NCI-H128 (cell line): ENCODE measurements around the gene TLR2.

Experiments
- DNase-seq: peaks from one replicate; lab custom pipeline; 2025; ENCODE audit not compliant: unreplicated experiment; lab: John Stamatoyannopoulos, UW

The TLR2 gene, protein sequence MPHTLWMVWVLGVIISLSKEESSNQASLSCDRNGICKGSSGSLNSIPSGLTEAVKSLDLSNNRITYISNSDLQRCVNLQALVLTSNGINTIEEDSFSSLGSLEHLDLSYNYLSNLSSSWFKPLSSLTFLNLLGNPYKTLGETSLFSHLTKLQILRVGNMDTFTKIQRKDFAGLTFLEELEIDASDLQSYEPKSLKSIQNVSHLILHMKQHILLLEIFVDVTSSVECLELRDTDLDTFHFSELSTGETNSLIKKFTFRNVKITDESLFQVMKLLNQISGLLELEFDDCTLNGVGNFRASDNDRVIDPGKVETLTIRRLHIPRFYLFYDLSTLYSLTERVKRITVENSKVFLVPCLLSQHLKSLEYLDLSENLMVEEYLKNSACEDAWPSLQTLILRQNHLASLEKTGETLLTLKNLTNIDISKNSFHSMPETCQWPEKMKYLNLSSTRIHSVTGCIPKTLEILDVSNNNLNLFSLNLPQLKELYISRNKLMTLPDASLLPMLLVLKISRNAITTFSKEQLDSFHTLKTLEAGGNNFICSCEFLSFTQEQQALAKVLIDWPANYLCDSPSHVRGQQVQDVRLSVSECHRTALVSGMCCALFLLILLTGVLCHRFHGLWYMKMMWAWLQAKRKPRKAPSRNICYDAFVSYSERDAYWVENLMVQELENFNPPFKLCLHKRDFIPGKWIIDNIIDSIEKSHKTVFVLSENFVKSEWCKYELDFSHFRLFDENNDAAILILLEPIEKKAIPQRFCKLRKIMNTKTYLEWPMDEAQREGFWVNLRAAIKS

DNA sequence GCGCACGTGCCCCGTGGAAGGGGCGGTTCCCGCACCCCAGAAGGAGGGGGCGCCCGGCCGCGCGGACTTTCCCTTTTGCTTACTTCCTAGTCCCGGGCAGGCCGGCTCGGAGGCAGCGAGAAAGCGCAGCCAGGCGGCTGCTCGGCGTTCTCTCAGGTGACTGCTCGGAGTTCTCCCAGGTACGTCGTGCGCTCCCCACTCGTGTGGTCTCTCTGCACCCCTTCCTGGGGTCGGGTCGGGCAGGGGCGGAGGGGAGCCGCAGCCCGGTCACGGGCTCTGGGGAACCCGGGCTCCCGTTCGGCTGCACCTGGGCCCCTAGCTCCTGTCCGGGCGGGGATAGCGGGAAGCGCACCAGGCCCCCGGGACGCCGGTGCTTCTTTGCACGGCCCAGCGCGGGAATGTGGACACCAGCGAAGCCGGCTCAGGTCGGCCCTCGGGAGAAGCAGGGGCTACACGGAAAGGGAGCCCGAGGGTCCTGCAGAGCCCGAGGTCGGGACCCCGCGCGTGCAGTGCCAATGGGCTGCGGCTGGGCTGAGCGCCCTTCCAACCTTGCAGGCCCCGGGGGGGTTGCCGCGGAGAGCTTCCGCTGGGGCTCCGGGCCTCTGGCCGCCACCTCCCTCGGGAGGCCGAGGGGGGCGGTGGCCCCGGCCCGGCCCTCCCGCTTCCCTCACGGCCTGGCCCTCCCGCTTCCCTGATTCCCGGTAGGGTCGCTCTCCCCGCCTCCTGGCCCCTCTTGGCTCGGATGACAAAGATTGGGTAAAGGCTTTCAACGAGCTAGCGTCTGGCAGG, at the start of gene TLR2:
TSS of gene TLR2 (plus strand) at position 99 of the 789 bp plus-strand sequence. CDS start 18,628 bp downstream, outside the sequence.
- DNase-seq: no peak

DNA sequence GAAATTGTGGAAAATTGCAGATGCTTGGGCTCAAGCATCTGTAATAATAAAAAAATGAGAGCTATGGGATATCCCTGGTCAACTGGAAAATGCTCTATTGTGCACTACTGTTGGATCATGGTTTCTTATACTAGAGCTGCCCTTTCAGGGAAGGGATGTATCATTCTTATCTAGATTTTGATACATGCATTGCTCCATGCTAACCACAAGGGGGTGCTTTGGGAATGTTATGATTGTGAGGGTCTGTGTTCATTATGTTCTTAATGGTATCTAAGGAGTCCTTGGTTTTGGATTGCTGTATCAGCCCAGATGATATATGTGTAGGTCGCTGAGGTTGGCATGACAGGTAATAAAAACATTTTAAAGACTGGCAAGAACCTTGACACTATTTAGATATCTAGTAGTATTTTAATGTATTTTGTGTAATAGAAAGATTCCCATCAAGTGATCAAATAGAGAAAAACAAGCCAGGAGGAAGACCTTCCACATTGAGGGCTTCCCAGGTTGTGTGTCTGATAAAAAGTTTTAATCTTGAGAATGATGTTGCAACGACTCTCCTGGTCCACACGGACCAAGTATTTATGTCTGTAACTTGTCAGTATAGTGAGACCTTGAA, 49.2 kb upstream of the TLR2 start:
- no peak for DNase-seq

DNA sequence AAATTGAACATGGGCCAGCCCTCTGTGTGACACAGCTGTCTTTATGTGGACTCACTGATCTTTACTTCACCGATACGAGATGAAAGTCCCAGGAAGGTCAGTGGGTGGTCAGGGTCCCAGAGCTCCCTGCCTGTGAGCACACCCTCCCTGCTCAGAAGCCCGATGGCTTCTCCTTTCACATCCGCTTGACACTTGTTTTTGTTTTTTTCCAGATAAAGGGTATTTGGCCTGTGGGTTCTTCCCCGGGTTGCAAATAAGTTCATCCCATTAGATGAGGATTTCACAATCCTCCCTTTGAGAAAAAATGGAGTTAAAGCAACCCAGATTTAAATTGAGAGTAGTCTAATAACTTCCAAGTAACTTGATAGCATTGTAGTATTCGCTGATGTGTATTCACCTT, 48.2 kb upstream of the TLR2 start:
- no peak for DNase-seq

DNA sequence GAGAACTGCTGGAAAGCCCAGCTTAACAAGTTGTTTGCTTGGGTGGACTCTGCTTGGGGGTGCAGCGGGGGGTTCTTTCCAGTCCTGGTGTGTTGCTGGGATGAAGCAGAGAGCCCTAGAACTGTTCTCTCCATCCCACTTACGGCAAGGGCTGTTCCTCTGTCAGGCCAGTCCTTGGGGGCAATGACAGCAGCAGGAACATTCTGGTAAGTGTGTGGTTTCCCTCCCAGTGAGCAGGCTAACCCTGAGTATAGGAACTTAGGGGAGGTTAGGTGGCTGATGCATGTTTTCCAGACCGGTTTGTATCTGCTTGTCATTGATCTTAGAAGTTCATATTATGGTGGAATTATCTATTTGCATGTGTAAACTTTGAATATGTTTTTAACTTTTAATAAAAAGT, 46.9 kb upstream of the TLR2 start:
- no peak for DNase-seq

DNA sequence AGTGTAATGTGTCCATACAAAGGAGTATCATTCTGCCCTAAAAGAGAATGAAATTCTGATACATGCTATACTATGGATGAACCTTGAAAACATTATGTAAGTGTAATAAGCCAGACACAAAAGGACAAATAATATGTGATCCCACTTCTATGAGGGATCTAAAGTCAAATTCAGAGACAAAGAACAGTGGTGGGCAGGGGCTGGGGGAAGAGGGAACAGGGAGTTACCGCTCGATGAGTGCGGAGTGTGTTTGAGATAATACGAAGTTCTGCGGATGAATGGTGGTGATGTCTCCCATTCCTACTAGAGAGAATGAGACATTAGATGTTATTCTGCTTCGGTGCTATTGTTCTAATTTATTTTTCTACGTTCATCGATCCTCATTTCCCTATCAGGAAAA, 46.1 kb upstream of the TLR2 start:
- no peak for DNase-seq

DNA sequence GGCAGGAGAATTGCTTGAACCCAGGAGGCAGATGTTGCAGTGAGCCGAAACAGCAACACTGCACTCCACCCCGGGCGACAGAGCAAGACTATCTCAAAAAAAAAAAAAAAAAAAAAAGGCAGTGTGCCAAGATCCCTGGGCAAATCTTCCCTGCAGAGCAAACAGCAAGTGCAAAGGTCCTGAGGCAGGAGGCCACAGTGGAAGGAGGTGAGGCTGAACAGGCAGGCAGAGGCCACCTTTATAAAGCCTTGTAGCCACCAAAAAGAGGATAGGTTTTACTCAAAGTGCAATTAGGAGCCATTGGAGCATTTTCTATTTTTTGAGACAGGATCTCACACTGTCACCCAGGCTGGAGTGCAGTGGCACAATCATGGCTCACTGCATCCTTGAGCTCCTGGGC, 45.1 kb upstream of the TLR2 start:
- DNase-seq: no peak

DNA sequence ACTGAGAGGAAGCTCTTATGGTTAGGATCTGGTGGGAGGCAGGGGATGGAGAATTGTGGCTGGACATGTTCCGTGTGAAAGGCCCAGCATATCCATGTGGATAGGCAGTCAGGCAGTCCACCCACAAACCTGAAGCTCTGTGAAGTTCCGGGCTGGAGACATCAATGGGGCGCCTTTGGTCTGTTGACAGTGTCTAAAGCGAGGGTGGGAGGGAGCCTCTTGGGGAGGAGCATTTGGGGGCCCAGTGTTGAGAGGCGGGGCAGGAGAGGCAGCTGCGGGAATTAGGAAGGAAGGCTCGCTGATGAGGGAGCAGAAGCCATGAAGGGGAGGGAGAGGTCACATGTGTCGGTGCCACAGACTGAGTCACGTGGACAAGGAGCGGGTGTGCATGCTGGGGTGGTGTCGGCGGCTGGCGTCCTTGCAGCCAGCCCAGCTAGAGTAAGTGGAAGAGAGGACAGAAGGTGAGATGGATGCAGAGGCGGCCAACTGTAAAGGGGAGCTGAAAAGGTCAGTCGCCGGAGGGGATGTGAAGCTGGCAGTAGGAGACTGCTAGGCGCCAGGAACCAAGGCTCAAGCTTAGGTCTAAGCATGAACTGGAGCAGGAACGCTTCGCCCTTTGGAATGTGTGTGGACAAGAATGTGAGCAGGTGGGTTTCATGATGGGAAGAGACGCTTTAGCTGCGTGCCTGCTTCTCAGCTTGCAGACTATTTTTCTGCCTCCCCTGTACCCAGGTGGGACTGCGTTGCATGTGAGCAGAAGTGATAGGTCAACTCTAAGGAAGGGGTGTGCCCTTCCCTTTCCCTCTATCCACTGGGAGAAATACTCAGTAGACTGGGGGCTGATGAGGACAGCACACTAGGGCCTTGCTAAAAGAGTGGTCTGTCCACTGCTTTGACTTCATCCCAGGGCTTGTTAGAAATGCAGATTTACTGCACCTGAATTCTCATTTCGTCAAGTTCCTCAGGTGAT, 44.0 kb upstream of the TLR2 start:
- no peak for DNase-seq

DNA sequence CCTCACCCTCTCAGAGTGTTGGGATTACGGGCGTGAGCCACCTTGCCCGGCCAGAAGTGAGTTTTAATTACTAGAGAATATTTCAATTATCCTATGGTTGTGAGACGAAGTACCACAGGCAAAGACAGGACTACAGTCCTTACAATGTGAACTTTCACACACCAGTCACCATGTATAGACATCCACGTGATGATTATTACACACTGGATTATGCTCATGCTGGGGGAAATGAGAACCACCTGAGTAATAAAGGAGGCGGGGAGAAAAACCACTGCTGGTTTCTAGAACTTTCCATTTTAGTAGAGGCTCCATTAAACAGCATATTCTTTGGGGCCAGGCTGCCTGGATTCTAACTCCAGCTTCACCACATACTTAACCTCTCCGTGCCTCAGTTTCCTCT, 42.5 kb upstream of the TLR2 start:
- DNase-seq: no peak

DNA sequence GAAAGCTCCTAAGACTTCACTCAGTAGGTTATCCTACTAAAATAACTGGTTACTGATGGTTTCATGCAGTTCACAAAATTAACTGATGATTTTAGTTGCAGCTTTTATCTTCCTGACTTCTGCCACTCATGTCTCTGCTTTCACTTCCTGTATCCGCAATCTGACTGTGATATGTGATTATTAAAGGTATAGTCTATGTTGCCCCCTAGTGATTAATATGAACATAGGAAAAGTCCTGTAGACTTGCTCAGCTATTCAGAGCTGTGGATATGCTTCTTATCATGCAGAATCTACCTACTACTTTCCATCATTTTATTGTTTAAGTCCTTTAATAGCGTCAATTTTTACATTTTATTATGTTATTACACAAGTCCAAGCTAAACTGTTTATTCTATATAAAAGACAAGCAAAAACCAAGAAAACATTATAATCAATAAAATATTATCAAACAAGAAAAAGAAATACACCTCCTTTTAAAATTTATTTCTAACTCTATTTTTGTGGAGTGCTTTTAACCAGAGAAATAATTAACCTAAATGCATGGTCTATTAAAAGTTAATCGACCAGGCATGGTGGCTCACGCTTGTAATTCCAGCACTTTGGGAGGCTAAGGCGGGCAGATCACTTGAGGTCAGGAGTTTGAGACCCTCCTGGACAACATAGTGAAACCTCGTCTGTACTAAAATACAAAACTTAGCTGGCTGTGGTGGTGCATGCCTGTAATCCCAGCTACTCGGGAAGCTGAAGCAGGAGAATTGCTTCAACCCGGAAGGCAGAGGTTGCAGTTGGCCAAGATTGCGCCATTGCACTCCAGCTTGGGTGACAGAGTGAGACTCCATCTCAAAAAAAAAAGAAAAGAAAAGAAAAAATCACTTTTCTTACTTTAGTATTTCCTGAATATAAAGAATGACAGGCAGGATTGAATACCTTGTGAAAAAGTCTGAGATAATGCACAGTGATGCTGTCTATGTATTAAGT, 40.4 kb upstream of the TLR2 start:
- DNase-seq: peak; percentile 8

DNA sequence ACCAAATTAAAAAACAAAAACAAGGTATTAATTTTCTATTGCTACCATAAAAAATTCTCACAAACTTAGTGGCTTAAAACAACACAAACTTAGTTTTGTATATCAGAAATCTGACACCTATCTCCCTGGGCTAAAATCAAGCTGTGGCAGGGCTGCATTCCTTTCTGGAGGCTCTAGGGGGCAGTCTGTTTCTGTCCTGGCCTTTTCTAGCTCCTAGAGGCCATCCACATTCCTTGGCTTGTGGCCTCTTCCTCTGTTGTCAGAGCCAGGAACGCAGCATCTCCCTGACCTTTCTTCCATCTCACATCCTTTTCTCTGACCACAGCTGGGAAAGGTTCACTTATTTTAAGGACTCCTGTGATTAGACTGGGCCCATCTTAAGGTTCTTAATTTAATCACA, 38.9 kb upstream of the TLR2 start:
- DNase-seq: no peak

DNA sequence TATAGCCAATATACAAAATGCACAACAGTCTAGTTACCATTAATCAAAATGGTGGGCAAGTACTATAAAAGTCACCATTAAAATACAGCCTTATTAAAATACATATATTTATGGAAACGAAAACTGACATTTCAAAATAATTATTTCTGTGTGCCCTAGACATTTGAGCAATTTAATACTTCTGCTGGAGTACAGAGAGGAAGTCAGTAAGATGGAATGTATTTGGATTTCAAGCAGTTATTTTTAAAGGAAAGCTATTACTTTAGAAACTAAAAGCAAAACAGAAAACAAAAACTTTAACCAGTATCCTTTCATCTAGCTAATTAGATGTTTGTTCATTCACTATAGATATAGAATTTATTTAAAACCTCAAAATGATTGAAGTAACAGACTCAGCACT, 37.8 kb upstream of the TLR2 start:
- DNase-seq: no peak

DNA sequence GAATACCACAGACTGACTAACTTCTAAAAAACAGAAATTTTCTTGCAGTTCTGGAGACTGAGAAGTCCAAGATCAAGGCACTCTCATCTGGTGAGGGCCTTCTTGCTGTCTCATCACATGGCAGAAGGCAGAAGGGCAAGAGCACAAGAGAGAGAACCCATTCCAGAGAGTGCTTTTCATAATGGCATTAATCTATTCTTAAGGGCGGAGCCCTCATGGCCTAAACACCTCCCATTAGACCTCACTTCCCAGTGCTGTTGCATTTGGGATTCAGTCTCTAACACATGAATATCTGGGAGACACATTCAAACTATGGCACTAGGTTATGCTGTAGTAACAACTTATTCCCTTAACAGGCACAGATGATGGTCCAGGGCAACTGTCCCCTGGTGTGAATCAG, 37.1 kb upstream of the TLR2 start:
- DNase-seq: no peak

DNA sequence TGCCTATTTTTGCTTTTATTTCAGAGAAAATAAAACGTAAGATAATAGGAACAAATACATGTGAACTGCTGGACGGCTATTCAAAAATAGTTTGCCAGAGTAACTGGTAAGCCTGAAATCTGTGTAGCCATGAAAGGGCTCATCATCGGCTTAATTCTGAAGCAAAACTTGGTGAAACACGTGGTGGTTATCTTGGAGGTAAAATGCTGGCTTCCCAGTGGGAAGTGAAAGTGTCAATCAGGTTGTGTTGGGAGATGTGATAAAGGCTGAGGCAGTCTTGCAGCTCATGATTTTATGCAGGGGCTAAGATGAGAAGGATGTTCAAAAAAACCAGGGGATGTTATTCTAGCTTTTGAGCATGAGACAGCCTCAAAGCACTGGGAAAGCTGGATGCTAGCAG, 36.1 kb upstream of the TLR2 start:
- DNase-seq: no peak

DNA sequence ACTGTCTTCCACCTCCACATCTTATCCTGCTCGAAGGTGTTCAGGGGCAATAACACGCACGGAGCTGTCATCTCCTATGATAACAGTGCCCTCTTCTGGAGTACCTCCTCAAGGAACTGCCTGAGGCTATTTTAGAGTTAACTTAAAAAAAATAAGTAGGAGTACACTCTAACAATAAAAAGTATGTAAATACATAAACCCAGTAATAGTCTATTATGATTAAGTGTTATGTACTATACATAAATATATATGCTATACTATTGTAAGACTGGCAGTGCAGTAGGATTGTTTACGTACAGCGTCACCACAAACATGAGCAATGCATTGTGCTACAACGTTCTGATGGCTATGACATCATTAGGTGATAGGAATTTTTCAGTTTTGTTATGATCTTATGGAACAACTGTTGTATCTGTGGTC, 34.5 kb upstream of the TLR2 start:
- no peak for DNase-seq

DNA sequence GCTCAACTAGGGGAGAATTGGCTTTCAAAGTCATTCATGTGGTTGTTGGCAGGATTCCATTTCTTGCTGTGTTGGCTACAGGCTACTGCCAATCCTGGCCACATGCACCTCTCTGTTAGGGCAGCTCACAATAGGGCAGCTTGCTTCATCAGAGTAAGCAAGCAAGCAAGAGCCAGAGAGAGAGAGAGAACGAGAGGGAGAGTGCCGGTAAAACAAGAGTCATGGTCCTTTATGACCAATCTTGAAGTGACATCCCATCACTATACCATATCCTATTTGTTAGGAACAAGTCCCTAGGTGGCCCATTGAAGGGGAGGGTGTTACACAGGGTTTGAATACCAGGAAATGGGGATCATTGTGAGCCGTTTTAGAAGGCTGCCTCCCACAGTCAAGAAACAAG, 33.0 kb upstream of the TLR2 start:
- no peak for DNase-seq

DNA sequence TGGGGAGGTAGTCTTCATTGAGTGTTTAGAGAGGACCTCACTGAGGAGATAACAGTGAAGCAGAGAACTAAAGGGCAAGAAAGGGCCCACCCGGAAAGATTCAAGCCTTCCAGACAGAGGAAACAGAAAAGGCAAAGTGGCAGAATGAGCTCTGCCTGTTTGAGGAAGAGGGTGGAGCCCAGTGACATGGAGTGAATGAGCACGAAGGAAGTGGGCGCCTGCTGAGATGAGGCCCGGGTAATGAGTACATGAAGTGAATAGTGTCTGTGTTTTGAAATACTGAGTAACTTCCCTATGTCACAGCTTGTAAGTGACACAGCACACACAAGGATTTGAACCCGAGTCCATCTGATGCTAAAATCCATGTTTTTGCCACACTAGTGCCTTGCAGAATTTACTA, 32.5 kb upstream of the TLR2 start:
- no peak for DNase-seq

DNA sequence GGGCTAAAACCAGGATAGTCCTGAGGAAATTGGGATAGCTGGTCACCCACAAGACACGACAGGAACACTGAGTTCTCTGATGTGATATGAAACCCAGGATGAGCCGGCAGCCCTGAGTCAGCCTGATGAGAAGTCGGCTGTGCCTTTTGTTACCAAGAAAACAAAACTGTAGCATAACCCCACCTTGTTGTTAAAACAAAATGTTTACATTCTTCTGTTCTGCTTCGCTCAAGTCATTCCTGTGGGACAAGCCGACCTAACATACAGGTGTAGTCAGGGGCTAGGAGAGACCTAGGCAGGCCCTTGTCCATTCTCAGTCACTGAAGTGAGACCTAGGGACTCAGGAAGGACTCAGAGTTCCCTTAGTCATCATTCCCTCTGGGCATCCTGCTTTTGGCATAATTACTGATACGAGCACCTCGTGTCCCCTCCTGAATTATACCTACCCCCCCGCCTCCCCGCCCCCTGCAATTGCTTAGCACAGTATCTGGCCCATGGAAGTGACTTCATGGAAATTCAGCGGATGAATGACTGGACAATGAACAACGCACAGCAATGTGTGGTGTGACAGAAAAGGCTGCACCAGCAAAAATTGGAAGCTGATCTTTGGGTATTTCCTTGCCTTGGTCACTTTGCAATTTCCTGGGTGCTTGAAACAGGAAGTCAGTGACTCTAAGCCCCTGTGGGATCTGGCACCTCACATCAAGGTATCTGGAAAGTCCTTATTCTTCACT, 31.9 kb upstream of the TLR2 start:
- no peak for DNase-seq

DNA sequence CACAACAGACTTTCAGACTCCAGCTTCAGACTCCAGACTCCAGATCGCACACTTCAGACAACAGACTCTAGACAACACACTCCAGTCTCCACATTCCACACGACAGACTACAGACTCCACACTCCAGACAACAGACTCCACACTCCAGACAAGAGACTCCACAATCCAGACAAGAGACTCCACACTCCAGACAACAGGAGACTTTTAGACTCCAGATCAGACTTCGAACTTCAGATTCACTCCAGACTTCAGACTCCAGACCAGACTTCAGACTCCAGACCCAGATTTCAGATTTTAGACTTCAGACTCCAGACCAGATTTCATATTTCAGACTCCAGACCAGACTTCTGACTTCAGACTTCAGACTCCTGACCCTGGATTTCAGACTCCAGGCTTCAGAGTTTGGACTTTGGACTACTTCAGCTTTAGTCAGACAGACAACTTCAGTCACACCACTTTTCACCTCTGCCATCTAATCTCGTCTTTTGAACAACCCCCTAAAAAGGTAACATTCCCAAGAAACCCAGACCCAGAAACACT, 29.0 kb upstream of the TLR2 start:
- DNase-seq: no peak
